Peyer's patch (tissue), 4 donors: ENCODE results near the gene RSPRY1. TPM values are rescaled to one million over a fixed set of nuclear protein-coding genes. Genes with fewer than 3 reads are reported as not detected.
"Not testable (repeated sequence)": the region's sequence is repeated elsewhere in the genome, so short reads cannot be mapped to it uniquely, and the experiment has no call there.

ENCODE experiments used
- DNase-seq, 3 donors: peaks; one replicate each; pipeline ENCODE4 v3.0.0-alpha.2; 2017 to 2019
- H3K27ac ChIP-seq, 4 donors: fragments of 200-600 bp; sonication (generic); one replicate each; pipeline ENCODE4 v1.5.1; 2016 to 2019
- H3K27me3 ChIP-seq, 2 donors: fragments of 200-600 bp; sonication (generic); one replicate each; pipeline ENCODE4 v1.5.1; 2019
- H3K36me3 ChIP-seq, 3 donors: fragments of 200-600 bp; sonication (generic); one replicate each; pipeline ENCODE4 v1.5.1; 2016 to 2019
- H3K4me1 ChIP-seq, 4 donors: fragments of 200-600 bp; sonication (generic); one replicate each; pipeline ENCODE4 v1.5.1; 2016 to 2019
- H3K4me3 ChIP-seq, 4 donors: fragments of 200-600 bp; sonication (generic); 1 replicate in 3 of 4; 2 replicates in 1 of 4; pipeline ENCODE4 v1.5.1; 2016 to 2019; ENCODE audit warnings: mild to moderate bottlenecking in 1 of 4
- H3K9me3 ChIP-seq, 4 donors: fragments of 200-600 bp; sonication (generic); one replicate each; pipeline ENCODE4 v1.5.1; 2016 to 2019; ENCODE audit warnings: mild to moderate bottlenecking in 1 of 4
- POLR2A ChIP-seq, 2 donors: fragments of 450-650 bp; IDR thresholded peaks; one replicate each; pipeline ENCODE4 v1.5.1; 2017; ENCODE audit warnings: antibody characterized with exemption in 2 of 2, mild to moderate bottlenecking in 2 of 2, moderate library complexity in 2 of 2
- total RNA-seq, 4 donors: library from RNA; depleted of rRNA; stranded (reverse); fragments of >200 nt; gene quantifications; one replicate each; pipeline ENCODE4 v1.1.0, GENCODE V29; 2016
- TF ChIP-seq, protein P1 (sequence below), 6 experiments: fragments of 450-650 bp in 4 of 6; fragments of 200-600 bp in 2 of 6; sonication (generic) in 1 of 6; IDR thresholded peaks; one replicate each; pipeline ENCODE4 v1.5.1; 2017 to 2019; ENCODE audit warnings: antibody characterized with exemption in 6 of 6, mild to moderate bottlenecking in 3 of 6, moderate library complexity in 1 of 6

Gene RSPRY1
- total RNA-seq, 4 donors from 2014 or later = 49.0 to 84.7 (median 65.1) TPM

- no peak overlapping the region for H3K4me3 ChIP-seq
- H3K27me3 ChIP-seq = no peaks in the 10 kb centered on the region
- TF ChIP-seq POLR2A (IDR thresholded peaks at IDR 0.05) = peak in 1 of 2 donors; percentile 53
- TF ChIP-seq, protein P1, sequence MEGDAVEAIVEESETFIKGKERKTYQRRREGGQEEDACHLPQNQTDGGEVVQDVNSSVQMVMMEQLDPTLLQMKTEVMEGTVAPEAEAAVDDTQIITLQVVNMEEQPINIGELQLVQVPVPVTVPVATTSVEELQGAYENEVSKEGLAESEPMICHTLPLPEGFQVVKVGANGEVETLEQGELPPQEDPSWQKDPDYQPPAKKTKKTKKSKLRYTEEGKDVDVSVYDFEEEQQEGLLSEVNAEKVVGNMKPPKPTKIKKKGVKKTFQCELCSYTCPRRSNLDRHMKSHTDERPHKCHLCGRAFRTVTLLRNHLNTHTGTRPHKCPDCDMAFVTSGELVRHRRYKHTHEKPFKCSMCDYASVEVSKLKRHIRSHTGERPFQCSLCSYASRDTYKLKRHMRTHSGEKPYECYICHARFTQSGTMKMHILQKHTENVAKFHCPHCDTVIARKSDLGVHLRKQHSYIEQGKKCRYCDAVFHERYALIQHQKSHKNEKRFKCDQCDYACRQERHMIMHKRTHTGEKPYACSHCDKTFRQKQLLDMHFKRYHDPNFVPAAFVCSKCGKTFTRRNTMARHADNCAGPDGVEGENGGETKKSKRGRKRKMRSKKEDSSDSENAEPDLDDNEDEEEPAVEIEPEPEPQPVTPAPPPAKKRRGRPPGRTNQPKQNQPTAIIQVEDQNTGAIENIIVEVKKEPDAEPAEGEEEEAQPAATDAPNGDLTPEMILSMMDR (IDR thresholded peaks at IDR 0.05) = no peak
- no peaks in the 10 kb centered on the region for H3K9me3 ChIP-seq
- peaks cover 0 to 3% (median 0%) of the 10 kb centered on the region in 3 donors for H3K36me3 ChIP-seq
- H3K27ac ChIP-seq = peak overlapping the region in 3 of 4 donors; percentile 74 to 96 (median 93)
- peaks cover 0 to 35% (median 12%) of the 10 kb centered on the region in 4 donors for H3K4me1 ChIP-seq
- DNase-seq = peak in 2 of 3 donors; percentile 82 to 83
Observed at GRCh38 chr16:57264950-57265371, 78.8 kb downstream of the RSPRY1 start.

DNA sequence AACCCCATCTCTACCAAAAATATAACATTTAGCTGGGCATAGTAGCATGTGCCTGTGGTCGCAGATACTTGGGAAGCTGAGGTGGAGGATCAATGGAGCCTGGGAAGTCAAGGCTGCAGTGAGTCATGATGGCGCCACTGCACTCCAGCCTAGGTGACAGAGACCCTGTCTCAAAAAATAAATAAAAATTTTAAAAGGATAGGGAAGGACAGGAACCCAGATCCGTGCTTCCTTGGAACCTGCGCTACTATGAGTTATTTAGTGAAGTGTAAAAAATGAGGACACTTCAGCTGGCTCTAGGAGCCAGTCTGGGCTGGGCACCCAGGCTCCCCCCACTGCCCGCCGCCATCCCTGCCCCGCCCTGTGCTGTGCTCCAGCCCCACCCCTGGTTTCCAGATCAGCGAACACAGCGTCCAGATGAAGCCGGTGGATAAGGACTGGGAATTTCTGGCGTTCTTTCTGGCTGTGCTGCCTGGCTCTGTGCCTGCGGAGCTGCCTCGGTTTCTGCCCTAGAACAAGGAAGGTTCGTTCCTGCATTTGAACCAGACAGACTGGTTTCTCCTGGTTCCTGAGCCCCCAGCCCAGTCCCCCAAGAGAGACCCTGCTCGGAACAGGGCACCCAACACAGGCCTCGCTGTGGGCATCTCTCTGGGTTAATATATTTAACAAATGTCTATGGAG is 79.9 kb downstream of the RSPRY1 start:
- Histone ChIP-seq H3K27me3 (no peaks in the 10 kb centered on the region), H3K27ac (peak overlapping the region in 3 of 4 donors; percentile 74 to 96 (median 93)), H3K9me3 (no peaks in the 10 kb centered on the region), H3K4me3 (peak overlapping the region in 2 of 4 donors; percentile 32 to 34), H3K36me3 (no peaks in the 10 kb centered on the region), H3K4me1 (peaks cover 0 to 35% (median 11%) of the 10 kb centered on the region in 4 donors)
- peak in 2 of 3 donors; percentile 84 to 88 for DNase-seq
- peak; percentile 37 to 77 for TF ChIP-seq POLR2A (IDR thresholded peaks at IDR 0.05)
- TF ChIP-seq, protein P1 (IDR thresholded peaks at IDR 0.05) = no peak

- Histone ChIP-seq H3K36me3 (no peaks in the 10 kb centered on the region), H3K4me3 (peak overlapping the region in 2 of 4 donors; percentile 32 to 34), H3K9me3 (no peaks in the 10 kb centered on the region), H3K27me3 (no peaks in the 10 kb centered on the region), H3K4me1 (peaks cover 0 to 35% (median 11%) of the 10 kb centered on the region in 4 donors), H3K27ac (peak overlapping the region in 3 of 4 donors; percentile 74 to 96 (median 93))
- peak in 2 of 3 donors; percentile 21 to 37 for DNase-seq
- TF ChIP-seq POLR2A (IDR thresholded peaks at IDR 0.05) = no peak
Observed at GRCh38 chr16:57266531-57267260, 80.6 kb downstream of the RSPRY1 start.

- not testable (repeated sequence) for H3K4me3 ChIP-seq, H3K27me3 ChIP-seq, DNase-seq, H3K36me3 ChIP-seq, H3K9me3 ChIP-seq
- peaks cover 0 to 35% (median 11%) of the 10 kb centered on the region in 4 donors for H3K4me1 ChIP-seq
- peak overlapping the region in 3 of 4 donors; percentile 74 to 96 (median 93) for H3K27ac ChIP-seq
Observed at GRCh38 chr16:57267343-57267742, 81.2 kb downstream of the RSPRY1 start.

DNA sequence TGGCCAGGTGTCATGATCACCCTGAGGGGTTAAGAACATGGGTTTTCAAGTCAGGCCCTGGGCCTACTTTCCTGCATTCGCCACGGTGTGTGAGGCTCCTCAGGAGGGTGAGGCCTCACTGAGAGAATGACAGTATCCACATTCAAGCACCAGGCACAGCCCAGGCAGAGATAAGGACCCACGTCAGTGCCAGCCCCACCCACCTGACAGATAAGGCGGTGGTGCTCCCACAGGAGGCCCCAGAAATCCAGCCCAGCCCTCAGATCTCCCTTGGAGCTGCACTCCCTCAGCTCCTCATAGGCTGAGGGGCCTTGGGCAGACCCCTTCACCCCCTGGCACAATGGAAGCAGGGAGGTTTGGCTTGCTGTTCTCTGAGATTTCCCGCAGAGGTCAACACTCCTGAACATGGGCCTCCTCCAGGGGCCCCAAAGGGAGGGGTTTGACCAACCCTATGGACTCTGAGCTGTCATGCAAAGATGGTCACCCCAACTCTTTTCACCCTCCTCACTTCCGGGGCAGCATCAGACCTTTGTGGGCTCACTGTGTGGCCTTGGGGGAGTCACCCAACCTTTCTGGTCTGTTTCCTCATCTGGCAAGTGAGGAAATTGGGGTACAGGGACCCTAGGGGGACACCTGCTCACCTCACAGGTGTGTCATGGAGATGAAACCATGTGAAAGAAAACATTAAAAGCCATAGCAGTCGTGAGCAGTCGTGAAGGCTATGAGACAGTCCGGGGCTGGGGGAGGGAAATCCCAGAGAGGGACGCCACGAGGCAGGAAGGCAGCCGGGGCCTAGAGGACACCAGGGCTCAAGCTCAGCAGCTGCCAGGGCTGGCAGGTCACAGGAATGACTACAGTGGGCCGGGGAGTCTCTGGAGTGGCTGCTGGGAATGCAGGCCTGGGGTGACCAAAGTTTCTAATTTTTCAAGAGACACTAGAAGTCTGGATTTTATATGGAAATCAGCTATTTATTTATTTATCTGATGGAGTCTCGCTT is 83.0 kb downstream of the RSPRY1 start:
- DNase-seq = peak in 2 of 3 donors; percentile 91
- no peaks in the 10 kb centered on the region for H3K27me3 ChIP-seq
- H3K36me3 ChIP-seq = no peaks in the 10 kb centered on the region
- H3K9me3 ChIP-seq = no peaks in the 10 kb centered on the region
- H3K27ac ChIP-seq = peak overlapping the region in 3 of 4 donors; percentile 74 to 96 (median 93)
- peak; percentile 95 to 99 for TF ChIP-seq POLR2A (IDR thresholded peaks at IDR 0.05)
- TF ChIP-seq, protein P1 (IDR thresholded peaks at IDR 0.05) = no peak
- peak overlapping the region in 1 of 4 donors; percentile 11 for H3K4me3 ChIP-seq
- peaks cover 0 to 35% (median 11%) of the 10 kb centered on the region in 4 donors for H3K4me1 ChIP-seq
